PC-9 (cell line): ENCODE measurements around the gene VDAC2. TPM values are rescaled to one million over a fixed set of nuclear protein-coding genes. Genes with fewer than 3 reads are reported as not detected.

Source experiments
- BruUV-seq: library from RNA; stranded (reverse); fragments of 400-500 nt; replicated peaks from 2 replicates; lab custom pipeline; 2021; lab: Mats Ljungman, UMichigan
- CTCF ChIA-PET: fragments of 300-600 bp; sonication (Branson Sonifier 250); formaldehyde crosslinking; loops from one replicate; lab custom pipeline; 2022; ENCODE audit warnings: antibody characterized with exemption; lab: Charles Lee
- POLR2A ChIA-PET: fragments of 300-600 bp; sonication (Branson Sonifier 250); formaldehyde crosslinking; loops from one replicate; lab custom pipeline; 2022; ENCODE audit warnings: antibody characterized with exemption; ENCODE audit not compliant: unreplicated experiment; lab: Charles Lee
- DNase-seq, 2 experiments: peaks; one replicate each; pipeline versions ENCODE4 v3.0.0 to v3.0.0-alpha.2; 2015 to 2022; ENCODE audit warnings: mixed read lengths in 1 of 2
- H2AFZ ChIP-seq: fragments of 200-600 bp; sonication (generic); 2 replicates; pipeline ENCODE4 v1.8.1; 2017; ENCODE audit warnings: antibody characterized with exemption
- H3F3A ChIP-seq: fragments of 200-600 bp; sonication (generic); 2 replicates; pipeline ENCODE4 v1.8.1; 2017; ENCODE audit warnings: antibody characterized with exemption, mild to moderate bottlenecking, low read depth; ENCODE audit not compliant: insufficient read depth
- H3K27ac ChIP-seq: fragments of 200-600 bp; sonication (generic); 2 replicates; pipeline ENCODE4 v1.6.1; 2016; ENCODE audit warnings: mixed run types
- H3K27me3 ChIP-seq: fragments of 200-600 bp; sonication (generic); 2 replicates; pipeline ENCODE4 v1.6.1; 2016; ENCODE audit warnings: low read depth, mixed run types; ENCODE audit not compliant: insufficient read depth
- H3K36me3 ChIP-seq: fragments of 200-600 bp; sonication (generic); 2 replicates; pipeline ENCODE4 v1.6.1; 2016; ENCODE audit warnings: low read depth, mixed run types
- H3K4me1 ChIP-seq: fragments of 200-600 bp; sonication (generic); replicated peaks from 2 replicates; pipeline ENCODE4 v1.6.1; 2016; ENCODE audit warnings: mixed run types; ENCODE audit not compliant: insufficient read depth
- H3K4me2 ChIP-seq: fragments of 200-600 bp; sonication (generic); 2 replicates; pipeline ENCODE4 v1.6.1; 2017; ENCODE audit warnings: mixed run types
- H3K4me3 ChIP-seq: fragments of 200-600 bp; sonication (generic); 2 replicates; pipeline ENCODE4 v1.6.1; 2016; ENCODE audit warnings: mixed run types
- H3K79me2 ChIP-seq: fragments of 200-600 bp; sonication (generic); 2 replicates; pipeline ENCODE4 v1.6.1; 2017; ENCODE audit warnings: low read depth, mixed run types
- H3K9me2 ChIP-seq: fragments of 200-600 bp; sonication (generic); 2 replicates; pipeline ENCODE4 v1.8.1; 2017; ENCODE audit warnings: mild to moderate bottlenecking; ENCODE audit not compliant: insufficient read depth
- H3K9me3 ChIP-seq: fragments of 200-600 bp; sonication (generic); 2 replicates; pipeline ENCODE4 v1.8.1; 2016; ENCODE audit warnings: low read depth; ENCODE audit not compliant: insufficient read depth
- H4K20me1 ChIP-seq: fragments of 200-600 bp; sonication (generic); 2 replicates; pipeline ENCODE4 v1.8.1; 2017; ENCODE audit not compliant: insufficient read depth
- EZH2 ChIP-seq: fragments of 200-600 bp; sonication (generic); IDR thresholded peaks from 2 replicates; pipeline ENCODE4 v1.8.0; 2017; ENCODE audit warnings: antibody characterized with exemption, low read depth
- intact Hi-C: fragments of 100-400 bp; cut with micrococcal nuclease; formaldehyde crosslinking; loops from one replicate; pipeline ENCODE4 v1.10.0; 2022; ENCODE audit not compliant: unreplicated experiment
- total RNA-seq: library from RNA; stranded (reverse); gene quantifications from 2 replicates; pipeline ENCODE4 v1.2.3, GENCODE V29; 2021
- TF ChIP-seq, protein P1 (sequence below): fragments of 200-600 bp; sonication (generic); conservative IDR thresholded peaks from 2 replicates; pipeline ENCODE4 v1.6.1; 2017; ENCODE audit warnings: mixed run types, antibody characterized with exemption, mild to moderate bottlenecking, moderate library complexity

Gene VDAC2
- total RNA-seq, 1 experiment from 2014 or later: 243 TPM

GRCh38 chr10:75238182-75239095 is 27.8 kb downstream of the VDAC2 start:
- no peaks in the 10 kb centered on the region for H3K36me3 ChIP-seq

DNA sequence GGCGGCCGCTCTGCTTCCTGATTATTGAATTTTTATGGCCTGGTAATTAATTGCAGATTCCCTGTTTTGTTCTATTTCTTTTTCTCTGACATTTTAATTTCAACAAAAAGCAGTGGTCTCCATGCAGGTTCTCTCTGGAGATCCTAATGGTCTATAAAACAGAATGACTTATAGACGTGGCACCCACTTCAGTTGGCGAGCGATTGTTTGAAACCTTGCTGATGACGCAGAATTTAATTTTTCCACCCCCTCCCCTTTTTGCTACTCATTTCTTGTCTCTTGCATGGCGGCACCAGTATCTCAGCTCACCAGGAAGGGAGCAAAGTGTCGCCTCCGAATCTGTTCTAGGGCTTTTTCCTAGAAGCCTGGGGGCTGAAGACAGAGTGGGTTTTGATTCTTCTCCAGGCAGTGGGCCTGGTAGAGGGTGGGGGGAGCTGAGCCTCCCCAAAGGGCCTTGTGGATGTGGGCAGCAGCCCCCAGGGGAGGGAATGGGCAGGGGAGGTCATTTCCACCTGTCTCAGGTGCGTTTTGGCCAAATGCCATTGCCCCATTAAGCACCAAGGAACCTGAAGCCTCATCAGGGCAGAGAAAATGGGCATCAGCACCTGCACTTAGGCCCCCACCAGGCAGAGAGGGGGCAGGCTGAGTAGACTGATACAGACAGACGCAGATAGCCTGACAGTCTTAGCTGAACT is 28.6 kb downstream of the VDAC2 start:
- CTCF ChIA-PET: no interaction called here
- intact Hi-C loops: loop anchor here (10.0 kb wide), 1 partner anchor 1354 kb away; no protein-coding TSS in a partner anchor

More at GRCh38 chr10:75238182-75239095, 27.8 kb downstream of the VDAC2 start:
- Histone ChIP-seq H3K27me3 (no peaks in the 10 kb centered on the region), H3K27ac (no peak overlapping the region), H3K9me3 (no peaks in the 10 kb centered on the region), H3K4me3 (no peak overlapping the region), H3K4me2 (no peak overlapping the region), H3K9me2 (no peaks in the 10 kb centered on the region), H3F3A (peaks cover 26% of the 10 kb centered on the region), H4K20me1 (no peaks in the 10 kb centered on the region), H2AFZ (no peak overlapping the region), H3K4me1 (peaks cover 33% of the 10 kb centered on the region), H3K79me2 (peaks cover 16% of the 10 kb centered on the region; the same call in 1 of the 2 replicates)
- ChIA-PET CTCF (interaction anchor here (0.5 to 0.6 kb wide), 2 partner anchors 53 to 788 kb away, joined by 7 to 8 read pairs; no protein-coding TSS in a partner anchor), POLR2A (interaction anchor here (0.5 kb wide), 1 partner anchor 164 kb away, joined by 4 read pairs; no protein-coding TSS in a partner anchor)
- peak in 1 of 2 experiments; percentile 18 for DNase-seq
- no TSS peak for BruUV-seq
- TF ChIP-seq, protein P1, sequence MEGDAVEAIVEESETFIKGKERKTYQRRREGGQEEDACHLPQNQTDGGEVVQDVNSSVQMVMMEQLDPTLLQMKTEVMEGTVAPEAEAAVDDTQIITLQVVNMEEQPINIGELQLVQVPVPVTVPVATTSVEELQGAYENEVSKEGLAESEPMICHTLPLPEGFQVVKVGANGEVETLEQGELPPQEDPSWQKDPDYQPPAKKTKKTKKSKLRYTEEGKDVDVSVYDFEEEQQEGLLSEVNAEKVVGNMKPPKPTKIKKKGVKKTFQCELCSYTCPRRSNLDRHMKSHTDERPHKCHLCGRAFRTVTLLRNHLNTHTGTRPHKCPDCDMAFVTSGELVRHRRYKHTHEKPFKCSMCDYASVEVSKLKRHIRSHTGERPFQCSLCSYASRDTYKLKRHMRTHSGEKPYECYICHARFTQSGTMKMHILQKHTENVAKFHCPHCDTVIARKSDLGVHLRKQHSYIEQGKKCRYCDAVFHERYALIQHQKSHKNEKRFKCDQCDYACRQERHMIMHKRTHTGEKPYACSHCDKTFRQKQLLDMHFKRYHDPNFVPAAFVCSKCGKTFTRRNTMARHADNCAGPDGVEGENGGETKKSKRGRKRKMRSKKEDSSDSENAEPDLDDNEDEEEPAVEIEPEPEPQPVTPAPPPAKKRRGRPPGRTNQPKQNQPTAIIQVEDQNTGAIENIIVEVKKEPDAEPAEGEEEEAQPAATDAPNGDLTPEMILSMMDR: no peak
- no peak for TF ChIP-seq EZH2
- intact Hi-C loops: loop anchor here (10.0 kb wide), 1 partner anchor 1354 kb away; no protein-coding TSS in a partner anchor

More for the DNA sequence above, 28.6 kb downstream of the VDAC2 start:
- Histone ChIP-seq H3K79me2 (peaks cover 11% of the 10 kb centered on the region; the same call in 1 of the 2 replicates), H3K9me3 (no peaks in the 10 kb centered on the region), H3K9me2 (no peaks in the 10 kb centered on the region), H3K27me3 (no peaks in the 10 kb centered on the region), H2AFZ (no peak overlapping the region), H4K20me1 (no peaks in the 10 kb centered on the region), H3K4me2 (no peak overlapping the region), H3K27ac (no peak overlapping the region), H3K4me1 (peaks cover 35% of the 10 kb centered on the region), H3K36me3 (no peaks in the 10 kb centered on the region), H3K4me3 (no peak overlapping the region), H3F3A (peaks cover 30% of the 10 kb centered on the region)
- BruUV-seq: no TSS peak
- POLR2A ChIA-PET: no interaction called here
- TF ChIP-seq, protein P1: no peak
- TF ChIP-seq EZH2: no peak
- DNase-seq: no peak
